22Rv1 (cell line): ENCODE data around the gene GLOD5.

ENCODE experiments used
- ZFX ChIP-seq: fragments of 450-650 bp; IDR thresholded peaks from 2 replicates; pipeline ENCODE4 v1.6.1; 2017; ENCODE audit warnings: antibody characterized with exemption, borderline replicate concordance
- TF ChIP-seq, protein P1 (sequence below): fragments of 450-650 bp; IDR thresholded peaks from 2 replicates; pipeline ENCODE4 v1.5.1; 2017; ENCODE audit warnings: mild to moderate bottlenecking

GRCh38 chrX:48800574-48801279 is 39.2 kb downstream of the GLOD5 start:
- TF ChIP-seq, protein P1, sequence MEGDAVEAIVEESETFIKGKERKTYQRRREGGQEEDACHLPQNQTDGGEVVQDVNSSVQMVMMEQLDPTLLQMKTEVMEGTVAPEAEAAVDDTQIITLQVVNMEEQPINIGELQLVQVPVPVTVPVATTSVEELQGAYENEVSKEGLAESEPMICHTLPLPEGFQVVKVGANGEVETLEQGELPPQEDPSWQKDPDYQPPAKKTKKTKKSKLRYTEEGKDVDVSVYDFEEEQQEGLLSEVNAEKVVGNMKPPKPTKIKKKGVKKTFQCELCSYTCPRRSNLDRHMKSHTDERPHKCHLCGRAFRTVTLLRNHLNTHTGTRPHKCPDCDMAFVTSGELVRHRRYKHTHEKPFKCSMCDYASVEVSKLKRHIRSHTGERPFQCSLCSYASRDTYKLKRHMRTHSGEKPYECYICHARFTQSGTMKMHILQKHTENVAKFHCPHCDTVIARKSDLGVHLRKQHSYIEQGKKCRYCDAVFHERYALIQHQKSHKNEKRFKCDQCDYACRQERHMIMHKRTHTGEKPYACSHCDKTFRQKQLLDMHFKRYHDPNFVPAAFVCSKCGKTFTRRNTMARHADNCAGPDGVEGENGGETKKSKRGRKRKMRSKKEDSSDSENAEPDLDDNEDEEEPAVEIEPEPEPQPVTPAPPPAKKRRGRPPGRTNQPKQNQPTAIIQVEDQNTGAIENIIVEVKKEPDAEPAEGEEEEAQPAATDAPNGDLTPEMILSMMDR: no peak
- no peak for TF ChIP-seq ZFX
